Body of pancreas (tissue), 4 donors: Measurements from ENCODE around the gene FAM131A.

ENCODE experiments used
- CTCF ChIP-seq, 7 experiments: fragments of 450-650 bp in 4 of 7; fragments of 200-600 bp in 3 of 7; sonication (generic) in 3 of 7; IDR thresholded peaks; one replicate each; pipeline ENCODE4 v1.5.1; 2016 to 2019; ENCODE audit warnings: antibody characterized with exemption in 7 of 7
- POLR2A ChIP-seq, 3 donors: fragments of 450-650 bp; IDR thresholded peaks; one replicate each; pipeline ENCODE4 v1.6.1; 2016; ENCODE audit warnings: antibody characterized with exemption in 3 of 3, mild to moderate bottlenecking in 2 of 3

- TF ChIP-seq CTCF (IDR thresholded peaks at IDR 0.05) (no peak), POLR2A (IDR thresholded peaks at IDR 0.05) (no peak)
Measured at GRCh38 chr3:184311633-184312032, 25.8 kb upstream of the FAM131A start.
